ENCODE data around the gene DVL3. TPM values are rescaled to one million over a fixed set of nuclear protein-coding genes. Genes with fewer than 3 reads are reported as not detected.

DVL3 gene
- total RNA-seq: 25.4 and 28.2 TPM in 2 replicates

GRCh38 chr3:184154885-184155643 lies at the start of gene DVL3:
Gene DVL3, plus strand, starts transcription at chr3:184155377. Its CDS starts 259 bp downstream, at chr3:184155636.

DNA sequence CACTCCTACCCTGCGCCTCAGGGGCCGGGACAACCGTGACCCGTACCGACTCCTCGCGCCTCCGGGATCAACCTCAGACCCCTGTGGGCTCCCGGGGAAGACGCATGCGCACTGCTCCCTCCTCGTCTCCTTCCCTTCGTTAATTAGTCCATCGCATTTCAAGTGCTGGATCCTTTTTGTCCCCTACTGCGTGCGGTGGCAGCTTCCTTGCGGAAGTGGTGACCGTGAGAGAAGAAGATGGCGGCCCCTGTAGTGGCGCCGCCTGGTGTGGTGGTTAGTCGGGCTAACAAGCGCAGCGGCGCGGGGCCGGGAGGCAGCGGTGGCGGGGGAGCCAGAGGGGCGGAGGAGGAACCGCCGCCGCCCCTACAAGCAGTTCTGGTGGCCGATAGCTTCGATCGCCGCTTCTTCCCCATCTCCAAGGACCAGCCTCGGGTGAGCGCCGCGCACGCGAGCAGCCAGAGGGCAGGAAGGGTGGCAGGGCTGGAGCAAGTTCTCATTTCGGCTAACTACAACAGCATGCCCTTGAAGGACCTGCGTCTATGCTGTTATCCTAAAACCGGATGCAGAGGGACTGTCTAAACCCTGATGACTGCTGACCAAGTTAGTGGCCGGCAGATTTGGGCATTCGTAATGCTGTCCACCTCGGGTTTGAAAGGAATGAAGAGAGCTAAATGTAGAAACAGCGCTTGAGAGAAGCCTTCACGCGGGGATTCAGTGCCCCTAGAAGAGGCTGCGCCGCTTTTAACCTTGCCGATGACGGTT lies 19.8 kb upstream of the DVL3 start, which contains the start of gene EIF2B5:
Gene EIF2B5, plus strand, starts transcription at position 210 of the 762 bp plus-strand sequence. Its CDS starts 28 bp downstream, at position 238.

DNA sequence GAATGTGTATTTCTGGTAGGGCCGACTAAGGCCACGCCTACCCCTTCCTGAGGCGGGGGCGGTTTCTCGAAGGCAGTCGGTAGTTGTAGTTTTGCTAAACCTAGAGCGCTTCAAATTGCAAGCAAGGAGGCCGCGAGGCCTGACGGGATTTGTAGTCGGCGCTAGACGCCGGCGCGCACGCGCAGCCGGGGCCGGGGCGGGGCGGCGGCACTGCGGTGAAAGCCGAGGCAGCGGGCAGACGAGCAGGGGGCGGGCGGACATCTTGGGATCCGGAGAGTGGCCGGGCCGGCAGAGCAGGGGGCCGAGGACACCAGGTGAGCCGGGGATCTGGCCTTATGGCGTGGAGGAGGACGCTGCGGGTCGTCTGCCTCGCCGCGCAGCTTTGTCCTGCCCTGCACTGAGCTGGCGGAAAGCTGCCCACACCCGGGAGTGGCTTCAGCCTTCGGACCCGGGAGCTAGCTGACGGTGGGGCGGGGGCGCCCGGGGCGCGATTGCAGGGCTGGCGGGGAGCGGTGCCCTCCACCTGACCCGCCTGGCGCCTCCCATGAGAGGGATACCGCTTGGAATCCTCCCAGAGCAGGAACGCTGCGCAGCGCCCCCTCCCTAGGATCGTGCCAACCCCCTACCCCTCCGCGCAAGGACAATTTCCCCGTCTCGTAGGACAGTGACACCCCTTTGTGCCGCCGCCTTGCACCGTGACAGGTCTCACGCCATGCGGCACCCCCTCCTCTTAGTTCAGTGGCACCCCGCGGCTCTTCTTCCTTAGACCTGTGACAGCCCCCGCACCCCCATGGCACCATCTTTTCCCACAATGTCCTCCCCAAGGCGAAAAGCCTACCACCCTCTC lies 19.7 kb downstream of the DVL3 start, which contains the start of gene AP2M1:
Gene AP2M1, plus strand, starts transcription at position 210 of the 847 bp plus-strand sequence. CDS start 2,139 bp downstream, outside the sequence.

GRCh38 chr3:184186184-184186901 lies 31.2 kb downstream of the DVL3 start, which contains the start of gene ABCF3:
Gene ABCF3, plus strand, starts transcription at chr3:184186199. Its CDS starts 9 bp downstream, at chr3:184186208.

Other genes with a start within 250 kb of the DVL3 start
- 5.8 and 6.6 TPM in 2 replicates for gene ABCC5, start 137.5 kb upstream of the DVL3 start, total RNA-seq
- not detected in 2 replicates for gene HTR3D, start 123.6 kb upstream of the DVL3 start, total RNA-seq
- not detected in 2 replicates for gene HTR3C, start 102.3 kb upstream of the DVL3 start, total RNA-seq
- not detected in 2 replicates for gene HTR3E, start 58.3 kb upstream of the DVL3 start, total RNA-seq
- gene EIF2B5, start 20.0 kb upstream of the DVL3 start, total RNA-seq: 24.4 and 28.9 TPM in 2 replicates
- 351 and 403 TPM in 2 replicates for gene AP2M1, start 19.5 kb downstream of the DVL3 start, total RNA-seq
- gene ABCF3, start 30.8 kb downstream of the DVL3 start, total RNA-seq: 29.9 and 49.9 TPM in 2 replicates
- gene VWA5B2, start 74.2 kb downstream of the DVL3 start, total RNA-seq: not detected in 2 replicates
- 51.6 and 60.2 TPM in 2 replicates for gene ALG3, start 93.6 kb downstream of the DVL3 start, total RNA-seq
- gene EEF1AKMT4, start 94.3 kb downstream of the DVL3 start, total RNA-seq: 3.0 and 5.2 TPM in 2 replicates
- gene CAMK2N2, start 106.2 kb downstream of the DVL3 start, total RNA-seq: not detected in 2 replicates
- gene ECE2, start 120.6 kb downstream of the DVL3 start, total RNA-seq: not detected in 2 replicates
- 508 and 570 TPM in 2 replicates for gene PSMD2, start 143.9 kb downstream of the DVL3 start, total RNA-seq
- gene EIF4G1, start 159.2 kb downstream of the DVL3 start, total RNA-seq: 375 and 377 TPM in 2 replicates
- 21.6 and 23.5 TPM in 2 replicates for gene FAM131A, start 182.2 kb downstream of the DVL3 start, total RNA-seq
- 2.2 and 3.4 TPM in 2 replicates for gene CLCN2, start 206.2 kb downstream of the DVL3 start, total RNA-seq
- 100 and 107 TPM in 2 replicates for gene POLR2H, start 206.3 kb downstream of the DVL3 start, total RNA-seq
- not detected in 2 replicates for gene THPO, start 222.8 kb downstream of the DVL3 start, total RNA-seq
- gene CHRD, start 224.7 kb downstream of the DVL3 start, total RNA-seq: 0.17 and 0.30 TPM in 2 replicates